Measurements from ENCODE around the gene PSIP1. TPM values are rescaled to one million over a fixed set of nuclear protein-coding genes. Genes with fewer than 3 reads are reported as not detected.
"Not testable (repeated sequence)": the region's sequence is repeated elsewhere in the genome, so short reads cannot be mapped to it uniquely, and the experiment has no call there.

PSIP1 gene
- total RNA-seq, 1 donor from 2014 or later: 12.6 TPM

DNA sequence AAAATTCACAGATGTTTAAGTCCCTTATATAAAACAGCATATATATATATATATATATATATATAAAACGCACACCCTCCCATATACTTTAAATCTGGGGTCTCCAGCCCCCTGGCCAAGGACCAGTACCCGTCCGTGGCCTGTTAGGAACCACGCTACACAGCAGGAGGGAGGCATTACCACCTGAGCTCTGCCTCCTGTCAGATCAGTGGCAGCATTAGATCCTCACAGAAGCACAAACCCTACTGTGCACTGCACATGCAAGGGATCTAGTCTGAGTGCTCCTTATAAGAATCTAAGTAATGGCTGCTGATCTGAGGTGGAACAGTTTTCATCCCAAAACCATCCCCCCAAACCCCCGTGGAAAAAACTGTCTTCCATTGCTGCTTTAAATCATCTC lies 9.0 kb downstream of the PSIP1 start:
- ATAC-seq: no peak

GRCh38 chr9:15501179-15501578 lies 9.6 kb downstream of the PSIP1 start:
- ATAC-seq: no peak

DNA sequence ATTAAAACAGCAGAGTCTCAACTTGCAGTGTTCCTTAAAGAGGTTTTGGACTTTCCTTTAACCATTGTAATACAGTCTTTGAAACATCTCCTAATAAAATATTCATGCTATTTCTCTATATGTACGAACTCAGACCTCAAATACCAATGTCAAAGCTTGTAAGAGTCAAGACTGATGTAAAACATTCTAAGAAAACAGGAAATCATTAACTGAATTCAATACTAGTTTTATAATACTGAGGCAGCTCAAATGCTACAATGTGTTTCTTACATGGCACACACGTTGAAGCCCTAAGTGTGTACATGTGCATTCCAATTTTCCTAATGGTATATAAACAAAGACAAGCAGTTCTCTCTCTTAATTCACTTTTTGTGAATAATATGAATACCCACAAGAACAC lies 11.6 kb downstream of the PSIP1 start:
- ATAC-seq: no peak

- ATAC-seq: no peak
Observed at GRCh38 chr9:15498246-15498995, 12.3 kb downstream of the PSIP1 start.

GRCh38 chr9:15492485-15493150 lies 18.2 kb downstream of the PSIP1 start:
- no peak for ATAC-seq

DNA sequence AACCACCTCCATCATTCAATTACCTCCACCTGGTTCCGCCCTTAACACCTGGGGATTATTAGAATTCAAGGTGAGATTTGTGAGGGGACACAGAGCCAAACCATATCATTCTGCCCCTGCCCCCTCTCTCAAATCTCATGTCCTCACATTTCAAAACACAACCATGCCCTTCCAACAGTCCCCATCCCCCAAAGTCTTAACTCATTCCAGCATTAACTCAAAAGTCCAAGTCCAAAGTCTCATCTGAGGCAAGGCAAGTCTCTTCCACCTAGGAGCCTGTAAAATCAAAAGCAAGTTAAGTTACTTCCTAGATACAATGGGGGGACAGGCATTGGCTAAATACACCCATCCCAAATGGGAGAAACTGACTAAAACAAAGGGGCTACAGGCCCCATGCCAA lies 18.8 kb downstream of the PSIP1 start:
- no peak for ATAC-seq

DNA sequence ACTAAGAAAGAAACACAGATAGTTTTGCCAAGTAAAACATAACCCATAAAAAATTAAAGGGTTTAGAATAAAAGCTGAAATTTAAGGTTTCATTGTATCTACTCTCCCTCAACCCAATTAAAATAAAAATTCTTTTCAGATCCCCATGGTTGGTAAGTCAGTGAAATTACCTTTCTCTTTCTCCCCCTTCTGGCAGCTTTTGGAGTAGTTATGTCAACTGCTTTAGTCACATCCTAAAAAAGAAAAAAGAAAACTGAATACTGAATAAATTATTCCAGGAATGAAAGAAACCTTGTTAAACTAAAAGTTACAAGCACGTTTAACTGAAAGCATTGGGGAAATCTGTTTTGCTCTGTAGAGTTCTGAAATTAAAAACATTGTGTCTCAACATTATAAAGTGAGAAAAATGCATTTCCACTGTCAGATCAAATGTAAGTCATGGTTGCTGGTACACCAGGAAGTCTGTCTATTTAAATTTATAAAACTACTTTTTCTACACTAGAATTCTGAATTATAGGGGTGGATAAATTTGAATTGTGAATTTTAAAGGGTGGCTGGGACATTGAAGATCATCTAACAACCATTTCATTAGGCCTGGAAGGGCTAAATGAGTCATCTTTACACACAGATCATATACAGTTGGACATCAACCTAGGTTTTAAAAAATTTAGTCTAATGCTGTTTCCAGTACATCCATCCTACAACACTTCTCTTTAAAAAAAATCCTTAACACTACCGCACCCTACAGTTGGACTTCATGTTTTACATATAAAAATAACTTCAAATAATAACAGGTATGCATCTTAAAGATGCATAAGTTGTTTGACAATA lies 24.7 kb downstream of the PSIP1 start:
- no peak for ATAC-seq

DNA sequence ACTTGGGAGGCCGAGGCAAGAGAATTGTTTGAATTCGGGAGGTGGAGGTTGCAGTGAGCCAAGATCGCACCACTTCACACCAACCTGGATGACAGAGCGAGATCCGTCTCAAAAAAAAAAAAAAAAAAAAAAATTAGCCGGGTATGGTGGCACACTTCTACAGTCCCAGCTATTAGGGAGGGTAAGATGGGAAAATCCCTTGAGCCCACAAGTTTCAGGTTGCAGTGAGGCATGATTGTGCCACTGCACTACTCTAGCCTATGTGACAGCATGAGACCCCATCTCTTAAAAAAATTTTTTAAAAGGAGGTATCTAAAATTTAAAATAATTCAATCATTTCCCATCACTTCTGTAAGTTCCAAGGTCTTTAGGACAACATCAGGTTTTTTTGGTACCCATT lies 26.0 kb downstream of the PSIP1 start:
- no peak for ATAC-seq

DNA sequence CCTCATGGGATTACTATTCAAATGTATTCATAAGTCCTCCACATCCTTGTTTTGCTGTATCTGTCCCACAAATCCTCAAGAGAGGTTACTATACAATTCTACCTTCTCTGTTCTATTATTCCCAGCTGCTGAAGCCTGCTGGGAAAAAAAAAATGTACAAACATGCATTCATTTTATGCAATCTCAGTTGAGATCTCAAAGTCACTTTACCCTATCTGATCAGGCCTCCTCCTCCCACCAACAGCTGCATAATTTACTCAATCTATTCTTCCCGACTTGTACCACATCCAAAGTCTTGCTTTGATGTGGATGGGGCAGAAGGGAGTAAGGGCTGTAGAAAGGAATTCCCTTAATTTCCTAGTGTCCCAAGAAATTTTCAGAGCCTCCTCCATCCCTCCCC lies 28.6 kb downstream of the PSIP1 start:
- ATAC-seq: no peak

GRCh38 chr9:15480028-15480427 lies 30.7 kb downstream of the PSIP1 start:
- ATAC-seq: no peak

- ATAC-seq: no peak
Observed at GRCh38 chr9:15475923-15476536, 34.7 kb downstream of the PSIP1 start.

- ATAC-seq: no peak
Observed at GRCh38 chr9:15469862-15470261, 40.9 kb downstream of the PSIP1 start.

GRCh38 chr9:15469406-15469805 lies 41.4 kb downstream of the PSIP1 start:
- no peak for ATAC-seq

DNA sequence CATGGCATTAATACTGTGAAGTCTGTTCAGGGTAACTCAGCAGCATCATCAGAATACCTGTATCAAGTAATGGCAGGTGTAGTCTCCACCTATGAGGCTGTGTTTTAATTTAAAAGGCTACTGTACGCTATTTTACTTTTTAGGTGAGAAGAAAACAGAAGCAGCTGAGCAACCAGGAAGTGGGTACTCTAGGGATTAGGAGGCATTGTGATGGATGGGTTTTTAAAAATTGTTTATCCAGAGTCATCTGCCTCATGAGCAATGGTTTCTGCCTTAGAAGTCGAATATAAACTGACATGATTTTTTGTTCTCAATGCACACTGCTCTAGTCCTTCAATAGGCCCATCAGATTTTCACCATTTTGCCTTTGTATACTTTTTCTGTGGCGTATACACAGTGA lies 42.6 kb downstream of the PSIP1 start:
- ATAC-seq: no peak

DNA sequence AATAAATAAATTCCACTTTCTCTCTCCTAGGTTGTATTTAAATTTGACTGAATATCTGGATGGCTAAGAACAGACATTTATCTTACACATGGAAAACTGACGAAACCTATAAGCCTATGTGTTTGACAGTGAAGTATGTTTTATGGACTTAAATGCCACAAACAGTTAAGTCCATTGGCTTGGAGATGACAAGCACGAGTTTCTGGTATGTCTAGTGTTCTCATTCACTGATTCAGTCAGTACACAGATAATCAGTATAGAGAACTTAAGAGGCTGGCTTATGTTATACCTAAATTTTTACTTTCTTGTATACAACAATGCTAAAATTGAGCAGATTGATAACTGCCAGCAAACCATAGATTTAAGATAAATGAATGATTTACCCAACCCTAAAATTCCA lies 49.2 kb downstream of the PSIP1 start:
- no peak for ATAC-seq

DNA sequence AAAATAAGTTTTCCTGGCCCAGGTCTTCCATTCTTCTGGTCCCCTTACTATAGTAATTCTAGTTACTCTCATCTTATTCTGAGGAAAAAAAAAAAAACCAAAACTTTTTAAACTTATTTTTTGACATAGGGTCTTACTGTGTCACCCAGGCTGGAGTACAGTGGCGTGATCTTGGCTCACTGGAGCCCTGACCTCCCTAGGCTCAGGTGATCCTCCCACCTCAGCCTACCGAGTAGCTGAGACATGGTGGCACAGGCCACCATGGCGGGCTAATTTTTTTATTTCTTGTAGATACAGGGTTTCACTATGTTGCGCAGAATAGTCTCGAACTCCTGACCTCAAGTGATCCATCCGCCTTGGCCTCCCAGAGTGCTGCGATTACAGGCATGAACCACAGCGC lies 49.7 kb downstream of the PSIP1 start:
- no peak for ATAC-seq

GRCh38 chr9:15453956-15454355 lies 56.8 kb downstream of the PSIP1 start:
- no peak for ATAC-seq

DNA sequence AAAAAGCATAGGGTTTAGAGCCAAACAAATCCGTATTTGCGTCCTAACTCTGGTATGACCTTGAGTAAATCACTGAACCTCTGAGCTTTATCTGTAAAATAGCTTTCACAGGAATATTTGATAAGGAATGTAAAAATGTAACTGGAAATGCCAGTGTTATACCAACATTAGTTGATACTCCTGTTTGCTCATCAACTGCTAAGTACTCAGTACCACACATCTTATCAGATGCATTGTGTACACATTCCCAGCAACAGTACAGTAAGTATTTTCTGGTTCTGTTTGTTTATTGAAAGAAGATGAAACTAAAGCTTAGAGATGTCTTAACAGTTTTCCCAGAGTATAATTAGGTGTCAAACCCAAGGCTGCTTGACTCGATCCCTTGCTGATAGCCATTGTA lies 66.6 kb downstream of the PSIP1 start:
- ATAC-seq: no peak

- not testable (repeated sequence) for ATAC-seq
Observed at GRCh38 chr9:15442264-15442663, 68.5 kb downstream of the PSIP1 start.

DNA sequence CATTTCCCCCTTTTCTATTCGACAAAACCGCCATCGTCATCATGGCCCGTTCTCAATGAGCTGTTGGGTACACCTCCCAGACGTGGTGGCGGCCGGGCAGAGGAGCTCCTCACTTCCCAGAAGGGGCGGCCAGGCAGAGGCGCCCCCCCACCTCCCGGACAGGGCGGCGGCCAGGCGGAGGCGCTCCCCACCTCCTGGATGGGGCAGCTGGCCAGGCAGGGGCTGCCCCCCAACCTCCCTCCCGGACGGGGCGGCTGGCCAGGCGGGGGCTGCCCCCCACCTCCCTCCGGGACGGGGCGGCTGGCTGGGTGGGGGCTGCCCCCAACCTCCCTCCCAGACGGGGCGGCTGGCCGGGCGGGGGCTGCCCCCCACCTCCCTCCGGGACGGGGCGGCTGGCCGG lies 68.9 kb downstream of the PSIP1 start:
- ATAC-seq: not testable (repeated sequence)

DNA sequence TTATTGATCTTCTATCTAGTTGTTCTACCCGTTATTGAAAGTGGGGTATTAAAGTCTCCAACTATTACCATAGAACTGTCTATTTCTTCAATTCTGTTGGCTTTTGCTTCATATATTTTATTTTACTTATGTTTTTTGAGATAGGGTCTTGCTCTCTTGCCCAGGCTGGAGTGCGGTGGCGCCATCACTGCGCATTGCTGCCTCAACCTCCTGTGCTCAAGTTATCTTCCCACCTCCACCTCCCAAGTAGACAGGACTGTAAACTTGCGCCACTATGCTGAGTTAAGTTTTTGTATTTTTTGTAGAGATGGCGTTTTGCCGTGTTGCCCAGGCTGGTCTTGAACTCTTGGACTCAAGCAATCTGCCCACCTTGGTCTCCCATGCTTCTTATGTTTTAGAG lies 71.9 kb downstream of the PSIP1 start:
- ATAC-seq: no peak

- no peak for ATAC-seq
Observed at GRCh38 chr9:15433661-15434060, 77.1 kb downstream of the PSIP1 start.

- ATAC-seq: no peak
Observed at GRCh38 chr9:15433191-15433590, 77.6 kb downstream of the PSIP1 start.
